NCI-H2107 treated with DMSO at 0.1 percent for 48 hours (cell line): ENCODE data around the gene RAD23A.

ENCODE experiments used
- DNase-seq: peaks from one replicate; lab custom pipeline; 2025; ENCODE audit not compliant: unreplicated experiment; lab: John Stamatoyannopoulos, UW

RAD23A gene

GRCh38 chr19:13002166-13002898 lies 56.7 kb downstream of the RAD23A start:
- no peak for DNase-seq

GRCh38 chr19:13003081-13003480 lies 57.4 kb downstream of the RAD23A start:
- no peak for DNase-seq
